Glomerular visceral epithelial cell (primary cell): ENCODE measurements around the gene BEX1.
"Not testable (repeated sequence)": the region's sequence is repeated elsewhere in the genome, so short reads cannot be mapped to it uniquely, and the experiment has no call there.

Source experiments
- DNase-seq: peaks from one replicate; pipeline ENCODE4 v3.0.0-alpha.2; 2016; ENCODE audit errors: extremely low spot score

BEX1 gene

DNA sequence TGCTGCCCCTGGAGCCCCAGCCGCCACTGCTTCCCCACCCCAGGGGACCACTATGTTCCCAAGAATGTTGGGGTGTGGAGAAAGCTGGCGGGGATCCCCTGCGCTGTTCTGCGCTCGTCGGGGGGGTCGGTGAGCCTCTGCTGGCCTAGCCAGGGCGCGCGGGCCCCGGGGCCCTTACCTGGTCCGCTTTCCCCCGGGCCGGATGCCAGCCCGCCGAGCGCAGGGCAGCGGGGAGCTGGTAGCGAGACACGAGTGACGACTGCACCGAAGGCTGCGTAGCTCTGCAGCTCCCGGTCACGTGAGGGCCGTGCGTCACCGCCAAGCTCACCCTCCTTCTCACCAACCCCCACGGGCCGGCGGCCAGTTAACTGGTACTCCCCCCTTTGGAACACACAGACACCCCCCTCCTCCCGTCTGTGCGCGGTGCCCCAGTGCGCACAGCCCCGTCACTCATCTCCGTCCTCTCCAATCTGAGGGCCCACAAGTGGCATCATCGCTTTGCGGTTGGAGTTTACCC lies at the start of gene BEX1:
Gene BEX1, minus strand, starts transcription at position 254 of the 517 bp plus-strand sequence. CDS start 897 bp downstream, outside the sequence.
- no peak for DNase-seq

DNA sequence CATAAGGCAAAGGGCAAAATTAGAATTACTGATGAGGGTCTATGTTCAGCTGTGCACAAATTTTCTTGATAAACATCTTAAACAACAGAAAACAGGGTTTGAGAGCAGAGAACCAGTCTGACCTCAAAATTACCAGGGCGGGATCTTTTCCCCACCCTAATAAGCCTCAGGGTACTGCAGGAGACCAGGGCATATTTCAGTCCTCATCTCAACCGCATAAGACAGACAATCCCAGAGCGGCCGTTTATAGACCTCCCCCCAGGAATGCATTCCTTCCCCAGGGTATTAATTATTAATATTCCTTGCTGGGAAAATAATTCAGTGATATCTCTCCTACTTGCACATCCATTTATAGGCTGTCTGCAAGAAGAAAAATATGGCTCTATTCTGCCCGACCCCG lies 45.5 kb upstream of the BEX1 start:
- not testable (repeated sequence) for DNase-seq

DNA sequence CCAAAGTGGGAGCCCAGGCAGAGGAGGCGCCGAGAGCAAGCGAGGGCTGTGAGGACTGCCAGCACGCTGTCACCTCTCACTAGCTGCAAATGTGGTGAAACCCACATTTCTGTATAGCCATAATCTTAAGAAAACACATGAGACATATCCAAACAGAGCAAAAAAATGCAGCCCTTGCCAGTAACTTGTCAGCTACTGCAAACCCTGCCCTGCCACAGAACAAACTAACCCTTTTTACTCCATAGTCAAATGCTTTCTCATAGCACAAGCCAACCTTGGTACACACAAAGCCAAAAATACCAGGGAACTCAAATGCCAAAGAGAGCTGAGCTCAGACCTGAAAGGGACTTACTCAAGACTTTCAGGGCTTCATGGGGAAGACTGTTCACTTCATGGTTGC lies 43.9 kb upstream of the BEX1 start:
- DNase-seq, result no peak

DNA sequence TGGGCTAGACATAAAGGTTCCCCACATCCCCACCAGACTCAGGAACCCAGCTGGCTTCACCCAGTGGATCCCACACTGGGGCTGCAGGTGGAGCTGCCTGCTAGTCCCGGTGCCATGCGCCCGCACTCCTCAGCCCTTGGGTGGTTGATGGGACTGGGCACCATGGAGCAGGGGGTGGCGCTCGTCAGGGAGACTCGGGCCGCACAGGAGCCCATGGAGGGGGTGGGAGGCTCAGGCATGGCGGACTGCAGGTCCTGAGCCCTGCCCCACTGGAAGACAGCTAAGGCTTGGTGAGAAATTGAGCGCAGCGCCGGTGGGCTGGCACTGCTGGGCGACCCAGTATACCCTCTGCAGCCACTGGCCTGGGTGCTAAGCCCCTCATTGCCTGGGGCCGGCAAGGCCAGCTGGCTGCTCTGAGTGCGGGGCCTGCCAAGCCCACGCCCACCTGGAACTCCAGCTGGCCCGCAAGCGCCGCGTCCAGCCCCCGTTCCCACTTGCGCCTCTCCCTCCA lies 43.3 kb upstream of the BEX1 start:
- DNase-seq, result not testable (repeated sequence)

DNA sequence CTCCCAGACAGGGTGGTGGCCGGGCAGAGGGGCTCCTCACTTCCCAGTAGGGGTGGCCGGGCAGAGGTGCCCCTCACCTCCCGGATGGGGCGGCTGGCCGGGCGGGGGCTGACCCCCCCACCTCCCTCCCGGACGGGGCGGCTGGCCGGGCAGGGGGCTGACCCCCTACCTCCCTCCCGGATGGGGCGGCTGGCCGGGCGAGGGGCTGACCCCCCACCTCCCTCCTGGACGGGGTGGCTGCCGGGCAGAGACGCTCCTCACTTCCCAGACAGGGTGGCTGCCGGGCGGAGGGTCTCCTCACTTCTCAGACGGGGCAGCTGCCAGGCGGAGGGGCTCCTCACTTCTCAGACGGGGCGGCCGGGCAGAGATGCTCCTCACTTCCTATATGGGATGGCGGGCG lies 40.4 kb upstream of the BEX1 start:
- not testable (repeated sequence) for DNase-seq

DNA sequence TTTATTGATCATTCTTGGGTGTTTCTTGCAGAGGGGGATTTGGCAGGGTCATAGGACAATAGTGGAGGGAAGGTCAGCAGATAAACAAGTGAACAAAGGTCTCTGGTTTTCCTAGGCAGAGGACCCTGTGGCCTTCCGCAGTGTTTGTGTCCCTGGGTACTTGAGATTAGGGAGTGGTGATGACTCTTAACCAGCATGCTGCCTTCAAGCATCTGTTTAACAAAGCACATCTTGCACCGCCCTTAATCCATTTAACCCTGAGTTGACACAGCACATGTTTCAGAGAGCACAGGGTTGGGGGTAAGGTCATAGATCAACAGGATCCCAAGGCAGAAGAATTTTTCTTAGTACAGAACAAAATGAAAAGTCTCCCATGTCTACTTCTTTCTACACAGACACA lies 39.9 kb upstream of the BEX1 start:
- DNase-seq, result not testable (repeated sequence)

DNA sequence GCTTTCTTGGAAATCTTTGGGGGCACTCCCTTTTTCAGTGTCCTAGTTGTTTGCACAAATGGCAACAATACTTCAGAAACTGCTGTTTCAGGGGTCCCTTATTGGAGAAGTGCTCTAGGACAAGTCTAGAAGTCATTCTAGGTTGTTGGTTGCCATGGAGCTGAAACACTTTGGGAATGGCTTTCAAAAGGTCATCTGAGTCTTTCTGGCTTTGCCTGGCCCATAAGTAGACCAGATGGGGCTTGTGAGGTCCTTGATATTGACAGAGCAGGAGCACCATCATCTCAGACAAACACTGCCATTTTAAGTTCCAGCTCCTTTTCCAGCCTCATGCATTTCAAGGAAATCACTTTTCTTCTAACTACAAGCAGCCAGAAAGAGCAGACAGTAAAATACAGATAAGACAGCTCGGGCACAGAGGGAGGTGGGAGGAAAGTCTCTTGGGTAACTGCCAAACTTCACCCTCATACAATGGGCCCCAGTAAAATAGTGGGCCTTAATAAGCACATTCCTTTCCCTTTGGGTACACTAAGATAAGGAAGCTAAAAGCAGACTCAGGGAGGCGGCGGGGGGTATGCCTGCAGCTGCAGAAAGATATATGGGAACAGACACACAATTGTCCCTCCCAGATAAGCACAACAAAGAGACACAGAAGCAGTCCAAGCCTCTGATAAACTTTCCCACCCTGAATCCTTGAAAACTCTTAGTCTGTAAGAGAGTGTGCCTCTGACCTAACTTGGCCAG lies 37.5 kb upstream of the BEX1 start:
- DNase-seq, result no peak

DNA sequence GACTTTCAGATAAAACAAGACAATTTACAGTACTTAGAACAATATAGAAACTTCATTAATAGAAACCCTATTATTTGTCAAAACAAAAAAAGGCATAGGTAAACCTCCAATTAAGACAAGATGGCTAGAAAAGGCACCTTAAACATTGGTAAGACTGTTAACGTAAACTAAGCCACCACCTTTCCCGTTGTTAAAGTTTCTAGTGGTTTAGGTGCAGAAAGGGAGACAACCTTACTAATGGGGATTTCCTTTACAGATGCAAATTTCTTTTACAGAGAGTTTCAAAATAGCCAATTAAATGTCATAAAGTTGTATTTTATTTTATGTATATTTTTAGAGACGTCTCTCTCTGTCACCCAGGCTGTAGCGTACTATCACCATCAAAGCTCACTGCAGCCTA lies 36.5 kb upstream of the BEX1 start:
- DNase-seq, result no peak

DNA sequence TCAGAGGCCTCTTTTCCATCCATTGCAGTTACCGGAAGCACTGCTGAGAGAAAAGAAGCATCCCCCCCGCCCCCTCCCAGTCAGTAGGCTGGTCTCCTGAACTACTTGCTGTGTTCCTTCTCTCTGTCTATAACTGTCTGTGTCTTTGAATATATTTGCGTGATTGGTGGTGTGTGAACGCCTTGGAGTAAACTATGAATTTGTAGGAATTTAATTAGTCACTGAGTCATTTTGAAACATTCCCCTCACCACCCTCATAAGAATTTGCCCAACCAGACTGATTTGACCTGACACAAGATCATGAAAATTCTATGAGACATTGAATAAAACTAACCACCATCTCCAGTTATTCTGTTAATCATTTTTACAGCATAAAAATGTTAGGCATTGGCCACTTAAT lies 35.7 kb upstream of the BEX1 start:
- DNase-seq, result no peak

DNA sequence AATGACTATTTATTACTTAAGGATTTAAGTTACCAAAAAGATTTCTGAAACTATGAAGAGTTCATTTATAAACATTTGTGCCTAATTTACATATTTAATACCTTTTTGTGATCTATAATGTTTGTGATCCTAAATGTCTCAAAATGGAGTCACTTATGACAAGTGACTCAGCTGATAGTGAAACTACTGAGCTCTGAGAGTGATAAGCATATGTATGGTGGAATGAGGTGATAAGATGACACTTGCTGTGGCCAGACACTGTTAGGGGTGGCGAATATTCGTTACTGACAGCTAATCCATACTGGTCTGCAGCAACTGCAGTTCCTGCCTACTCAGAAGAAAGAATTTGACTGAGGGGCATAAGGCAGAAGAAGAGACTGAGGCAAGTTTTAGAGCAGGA lies 34.5 kb upstream of the BEX1 start:
- DNase-seq, result no peak

DNA sequence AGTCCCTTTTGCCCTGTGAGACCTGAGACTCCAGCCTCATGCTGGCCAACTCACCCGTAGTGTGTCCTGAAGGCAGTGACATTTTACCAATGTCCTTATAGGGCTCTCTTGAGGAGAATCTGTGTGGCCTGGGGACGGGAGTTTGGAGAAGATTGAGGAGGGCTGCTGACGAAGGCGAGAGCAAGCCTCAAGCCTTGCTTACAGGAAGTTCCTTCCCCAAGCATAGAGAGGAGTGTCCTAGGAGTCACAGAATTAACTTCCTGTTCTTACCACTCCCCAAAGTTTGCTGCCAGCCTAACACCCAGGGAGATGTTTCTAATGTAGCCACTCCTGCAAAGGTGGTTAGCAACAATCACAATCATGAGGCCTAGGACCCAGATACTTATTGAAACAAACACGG lies 29.0 kb upstream of the BEX1 start, which contains the start of gene NXF3:
Gene NXF3, minus strand, starts transcription at position 202 of the 400 bp plus-strand sequence. Its CDS starts 120 bp downstream, at position 82.
- DNase-seq, result no peak

DNA sequence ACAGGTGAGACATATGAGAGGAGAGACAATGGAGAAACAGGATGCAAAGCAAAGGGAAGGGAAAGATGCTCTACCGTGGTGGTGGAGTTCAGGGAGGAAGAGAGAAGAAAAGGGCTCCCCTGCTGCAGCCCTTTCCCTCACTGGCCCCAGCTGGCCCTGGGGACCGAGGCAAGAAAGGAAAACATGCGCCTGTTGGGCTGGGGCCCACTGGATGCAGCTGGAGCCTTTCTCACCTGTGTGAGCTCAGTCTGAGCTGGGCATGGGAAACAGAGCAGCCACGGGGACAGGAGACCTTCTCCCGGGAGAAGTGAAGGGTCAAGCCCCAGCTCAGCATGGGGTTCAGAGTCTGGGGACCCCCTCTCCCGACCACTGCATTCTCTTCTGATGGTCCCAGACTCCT lies 17.1 kb upstream of the BEX1 start:
- no peak for DNase-seq

DNA sequence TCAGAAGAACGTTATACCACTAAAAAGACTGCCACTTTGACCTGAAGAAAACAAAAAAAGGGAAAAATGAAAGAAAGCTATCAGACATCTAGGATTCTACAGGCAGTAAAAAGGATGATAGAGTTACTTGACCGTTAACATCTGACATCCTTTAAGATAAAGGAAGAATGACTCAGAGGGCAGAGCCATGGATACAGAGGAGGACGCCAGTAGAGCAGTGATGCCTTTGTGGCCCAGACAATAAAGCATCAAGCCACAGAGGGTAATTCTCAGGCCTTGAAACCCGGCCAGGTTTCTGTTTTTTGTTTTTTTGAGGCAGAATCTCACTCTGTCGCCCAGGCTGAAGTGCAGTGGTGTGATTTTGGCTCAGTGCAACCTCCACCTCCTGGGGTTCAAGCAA lies 9.5 kb upstream of the BEX1 start:
- no peak for DNase-seq

DNA sequence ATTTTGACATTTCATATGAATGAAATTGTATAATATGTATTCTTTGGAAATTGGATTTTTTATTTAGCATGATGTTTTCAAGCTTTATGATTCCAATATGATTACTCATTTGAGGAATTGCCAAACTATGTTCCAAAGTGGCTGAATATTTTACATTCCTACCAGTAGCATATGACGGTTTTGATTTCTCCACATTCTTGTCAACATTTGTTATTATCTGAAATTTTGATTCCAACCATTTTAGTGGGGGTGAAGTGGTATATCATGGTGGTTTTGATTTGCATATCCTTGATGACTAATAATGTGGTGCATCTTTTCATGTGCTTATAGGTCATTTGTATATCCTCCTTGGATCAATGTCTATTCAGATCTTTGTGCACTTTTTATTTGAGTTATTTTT lies 2.6 kb upstream of the BEX1 start:
- no peak for DNase-seq

DNA sequence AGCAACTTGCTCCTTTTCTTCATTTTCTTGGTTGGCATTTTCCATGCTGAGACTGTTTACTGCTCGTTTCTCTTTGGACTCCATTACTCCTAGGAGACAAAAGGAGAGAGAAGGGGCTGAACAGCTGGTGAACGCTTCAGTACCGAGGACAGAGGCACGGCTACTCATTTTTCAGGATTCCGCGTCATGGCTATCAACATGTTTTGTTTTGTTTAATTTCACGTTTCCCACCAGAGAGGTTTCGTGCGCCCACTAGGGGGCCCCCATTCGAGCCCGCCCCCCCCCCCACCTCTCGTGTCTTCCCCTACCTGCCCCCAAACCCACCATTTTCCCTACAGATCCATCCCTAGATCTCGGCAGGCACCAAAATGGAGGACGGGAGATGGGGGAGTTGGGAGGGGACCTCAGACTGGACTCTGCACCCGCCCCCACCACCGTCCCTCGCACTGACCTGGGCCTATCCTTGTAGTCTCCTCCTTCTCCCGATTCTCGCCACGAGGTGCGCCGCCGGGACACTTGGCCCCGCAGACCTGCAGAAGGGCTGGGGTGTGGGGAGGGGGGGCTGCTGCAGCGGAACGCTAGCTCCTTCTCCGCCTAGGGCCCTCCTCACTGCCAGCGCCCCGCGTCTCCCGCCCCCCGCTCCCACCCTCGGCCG lies 653 bp downstream of the BEX1 start:
- peak; percentile 0 for DNase-seq

DNA sequence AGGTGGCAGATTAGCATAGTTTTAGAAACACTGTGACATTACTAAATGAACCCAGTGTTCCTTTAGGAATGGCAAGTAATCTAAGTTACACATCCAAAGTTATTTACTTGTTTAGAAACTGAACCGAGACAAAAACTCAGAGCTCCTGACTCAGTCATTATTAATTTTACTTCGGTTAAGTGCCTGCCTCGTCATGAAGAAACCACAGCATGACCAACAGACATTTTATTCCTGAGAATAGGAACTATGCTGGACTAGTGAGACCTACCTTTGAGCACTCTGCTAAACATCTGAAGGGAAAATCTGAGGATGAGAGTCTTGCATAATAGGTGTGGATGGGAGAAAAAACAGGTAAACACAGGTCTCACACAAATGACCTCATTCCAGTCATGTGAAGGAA lies 2.5 kb downstream of the BEX1 start:
- no peak for DNase-seq

DNA sequence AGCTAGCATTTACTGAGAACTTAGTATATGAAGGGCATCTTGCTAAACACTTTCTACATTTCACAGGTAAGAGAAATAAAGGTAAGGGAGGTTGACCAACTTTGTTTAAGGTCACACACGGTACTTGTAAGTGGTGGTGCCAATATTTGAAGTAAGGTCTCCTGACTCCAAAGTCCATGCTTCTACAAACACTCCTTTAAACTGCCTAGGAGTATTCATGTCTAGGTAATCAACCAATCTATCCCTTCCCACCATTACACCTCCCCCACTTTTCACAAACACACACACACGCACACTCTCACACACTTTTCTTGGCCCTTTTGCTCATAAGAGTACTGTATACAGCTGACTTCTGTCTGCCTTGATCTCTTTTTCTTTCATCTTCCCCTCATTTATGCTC lies 7.1 kb downstream of the BEX1 start:
- DNase-seq, result no peak

DNA sequence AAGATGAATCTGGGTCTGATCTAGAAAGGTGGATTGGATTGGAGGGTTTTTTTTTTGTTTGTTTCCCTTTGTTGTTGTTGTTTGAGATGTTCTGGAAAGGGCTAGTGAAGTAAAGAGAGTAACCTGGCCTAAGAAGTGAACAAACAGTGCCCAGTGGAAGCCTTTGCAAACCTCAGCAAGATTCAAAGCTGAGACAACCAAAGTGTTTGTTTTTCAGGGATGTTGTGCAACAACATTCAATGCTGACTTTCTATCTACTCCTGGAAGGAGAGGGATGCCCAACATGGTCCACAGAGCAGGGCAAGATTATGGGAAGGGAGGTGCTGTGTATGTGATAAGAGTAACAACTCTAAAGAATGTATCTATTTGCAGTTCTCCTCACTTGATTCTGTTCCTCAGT lies 11.3 kb downstream of the BEX1 start:
- DNase-seq, result no peak

DNA sequence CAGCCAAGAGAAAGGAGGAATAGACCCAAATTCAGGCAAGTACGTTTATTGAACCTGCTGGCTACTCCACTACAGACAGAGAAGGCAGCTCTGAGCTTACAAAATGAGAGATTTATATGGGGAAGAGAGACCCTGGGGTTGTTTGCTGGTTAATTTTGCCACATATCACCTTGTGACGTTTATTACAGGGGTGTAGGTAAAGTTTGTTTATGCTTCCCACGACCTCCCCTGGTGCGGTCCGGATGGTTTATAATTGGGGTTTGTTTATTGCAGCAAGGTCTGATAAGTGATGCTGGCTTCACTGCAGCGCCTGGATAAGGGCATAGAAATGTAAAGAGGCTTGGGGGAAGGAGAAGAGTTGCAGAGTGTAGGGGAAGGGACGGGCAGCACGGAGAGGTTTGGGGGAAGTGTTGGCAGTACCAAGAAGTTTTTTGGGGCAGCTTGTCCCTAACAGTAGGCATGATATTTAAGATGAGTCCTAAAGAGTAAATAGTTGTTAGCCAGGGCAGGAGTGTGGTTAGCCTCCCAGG lies 12.6 kb downstream of the BEX1 start:
- DNase-seq, result no peak

DNA sequence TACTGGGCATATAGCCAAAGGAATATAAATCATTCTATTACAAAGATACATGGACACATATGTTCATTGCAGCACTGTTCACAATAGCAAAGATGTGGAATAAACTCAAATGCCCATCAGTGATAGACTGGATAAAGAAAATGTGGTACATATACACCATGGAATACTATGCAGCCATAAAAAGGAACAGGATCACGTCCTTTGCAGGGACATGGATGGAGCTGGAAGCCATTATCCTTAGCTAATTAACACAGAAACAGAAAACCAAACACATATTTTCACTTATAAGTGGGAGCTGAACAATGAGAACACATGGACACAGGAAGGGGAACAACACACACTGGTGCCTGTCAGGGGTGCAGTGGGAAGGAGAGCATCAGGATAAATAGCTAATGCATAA lies 30.6 kb downstream of the BEX1 start:
- DNase-seq, result not testable (repeated sequence)

DNA sequence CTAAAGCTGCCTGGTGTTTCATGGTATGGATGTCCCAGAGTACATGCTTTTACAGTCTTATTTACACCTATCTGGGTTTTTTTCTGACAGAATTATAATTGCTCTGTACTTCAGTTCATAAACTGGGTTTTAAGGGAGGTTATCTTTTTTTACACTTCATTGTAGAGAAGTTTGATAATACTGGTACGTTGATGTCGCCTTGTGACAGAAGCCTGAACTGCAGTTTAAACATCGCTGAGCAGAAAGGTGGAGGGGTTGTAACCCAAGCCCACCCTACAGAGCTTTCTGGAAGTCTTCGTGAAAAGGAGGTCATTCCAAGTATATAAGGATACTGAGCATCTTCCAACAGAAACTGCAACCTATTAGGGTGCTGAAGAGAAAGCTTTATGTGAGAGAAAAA lies 46.4 kb downstream of the BEX1 start:
- no peak for DNase-seq

DNA sequence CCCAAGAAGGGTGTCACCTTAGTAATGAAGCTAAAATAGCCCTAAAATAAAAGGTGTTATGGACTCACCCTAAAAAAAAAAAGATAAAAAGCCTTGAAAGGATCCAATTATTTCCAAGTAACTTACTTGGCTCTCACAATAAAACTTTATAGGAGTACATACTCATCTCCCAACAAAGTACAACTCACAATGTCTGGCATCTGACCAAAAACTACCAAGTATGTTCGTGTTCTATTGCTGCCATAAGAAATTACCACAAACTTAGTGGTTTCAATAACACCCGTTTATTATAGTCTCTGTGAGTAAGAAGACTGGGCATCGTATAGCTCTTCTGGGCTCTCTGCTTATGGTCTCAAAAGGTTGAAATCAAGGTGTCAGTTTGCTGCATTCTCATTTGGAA lies 51.0 kb downstream of the BEX1 start:
- DNase-seq, result no peak
